OCI-LY1 (cell line): ENCODE data around the gene KLF1.

Experiments
- H2AFZ ChIP-seq: fragments of 200-600 bp; sonication (generic), shearing (Covaris generic); 2 replicates; pipeline ENCODE4 v1.6.0; 2014; ENCODE audit warnings: antibody characterized with exemption, mild to moderate bottlenecking, low read length
- H3F3A ChIP-seq: fragments of 200-600 bp; sonication (generic), shearing (Covaris generic); 2 replicates; pipeline ENCODE4 v1.6.0; 2014; ENCODE audit warnings: mild to moderate bottlenecking, antibody characterized with exemption, low read length, moderate library complexity; ENCODE audit not compliant: insufficient read depth
- H3K27ac ChIP-seq: fragments of 200-600 bp; sonication (generic); 2 replicates; pipeline ENCODE4 v1.5.1; 2014; ENCODE audit warnings: low read length, mixed run types, mild to moderate bottlenecking, low read depth; ENCODE audit not compliant: poor library complexity, severe bottlenecking
- H3K27me3 ChIP-seq: fragments of 200-600 bp; sonication (generic); 2 replicates; pipeline ENCODE4 v1.6.0; 2014; ENCODE audit warnings: antibody characterized with exemption, mild to moderate bottlenecking, low read length, moderate library complexity; ENCODE audit not compliant: insufficient read depth
- H3K36me3 ChIP-seq: fragments of 200-600 bp; sonication (generic); 2 replicates; pipeline ENCODE4 v1.6.1; 2014; ENCODE audit warnings: mild to moderate bottlenecking, antibody characterized with exemption, low read length, moderate library complexity, mixed read lengths; ENCODE audit not compliant: insufficient read depth
- H3K4me1 ChIP-seq: fragments of 200-600 bp; sonication (generic); 2 replicates; pipeline ENCODE4 v1.5.1; 2014; ENCODE audit warnings: mild to moderate bottlenecking, low read length, moderate library complexity; ENCODE audit not compliant: insufficient read depth, severe bottlenecking
- H3K4me2 ChIP-seq: fragments of 200-600 bp; sonication (generic), shearing (Covaris generic); 2 replicates; pipeline ENCODE4 v1.6.1; 2014; ENCODE audit warnings: low read length
- H3K4me3 ChIP-seq: fragments of 200-600 bp; sonication (generic); 2 replicates; pipeline ENCODE4 v1.5.1; 2014; ENCODE audit warnings: low read length, low read depth, mild to moderate bottlenecking, mixed read lengths; ENCODE audit not compliant: poor library complexity, severe bottlenecking
- H3K79me2 ChIP-seq: fragments of 200-600 bp; shearing (Covaris generic); 2 replicates; pipeline ENCODE4 v1.6.1; 2016; ENCODE audit warnings: mixed run types, low read length, mixed read lengths; ENCODE audit not compliant: insufficient read depth
- H3K9ac ChIP-seq: fragments of 200-600 bp; sonication (generic), shearing (Covaris generic); 2 replicates; pipeline ENCODE4 v1.6.1; 2014; ENCODE audit warnings: mild to moderate bottlenecking, low read length, mixed read lengths
- H3K9me2 ChIP-seq: fragments of 200-600 bp; sonication (generic), shearing (Covaris generic); 2 replicates; pipeline ENCODE4 v1.6.1; 2014; ENCODE audit warnings: low read depth, mild to moderate bottlenecking, low read length, mixed read lengths
- H3K9me3 ChIP-seq: fragments of 200-600 bp; shearing (Covaris generic); 2 replicates; pipeline ENCODE4 v1.6.1; 2014; ENCODE audit warnings: low read length, mixed read lengths
- H4K20me1 ChIP-seq: fragments of 200-600 bp; sonication (generic), shearing (Covaris generic); 2 replicates; pipeline ENCODE4 v1.6.0; 2016; ENCODE audit warnings: mild to moderate bottlenecking, low read length; ENCODE audit not compliant: insufficient read depth
- EZH2 ChIP-seq: fragments of 200-600 bp; sonication (generic), shearing (Covaris generic); IDR thresholded peaks from 2 replicates; pipeline ENCODE4 v1.8.0; 2017; ENCODE audit warnings: borderline replicate concordance, mixed run types, mild to moderate bottlenecking, antibody characterized with exemption, low read length, moderate library complexity, mixed read lengths
- TF ChIP-seq, protein P1 (sequence below): fragments of 200-600 bp; sonication (generic), shearing (Covaris generic); IDR thresholded peaks from 2 replicates; pipeline ENCODE4 v1.5.1; 2017; ENCODE audit warnings: mild to moderate bottlenecking, antibody characterized with exemption, low read length, moderate library complexity, mixed read lengths

KLF1 gene

DNA sequence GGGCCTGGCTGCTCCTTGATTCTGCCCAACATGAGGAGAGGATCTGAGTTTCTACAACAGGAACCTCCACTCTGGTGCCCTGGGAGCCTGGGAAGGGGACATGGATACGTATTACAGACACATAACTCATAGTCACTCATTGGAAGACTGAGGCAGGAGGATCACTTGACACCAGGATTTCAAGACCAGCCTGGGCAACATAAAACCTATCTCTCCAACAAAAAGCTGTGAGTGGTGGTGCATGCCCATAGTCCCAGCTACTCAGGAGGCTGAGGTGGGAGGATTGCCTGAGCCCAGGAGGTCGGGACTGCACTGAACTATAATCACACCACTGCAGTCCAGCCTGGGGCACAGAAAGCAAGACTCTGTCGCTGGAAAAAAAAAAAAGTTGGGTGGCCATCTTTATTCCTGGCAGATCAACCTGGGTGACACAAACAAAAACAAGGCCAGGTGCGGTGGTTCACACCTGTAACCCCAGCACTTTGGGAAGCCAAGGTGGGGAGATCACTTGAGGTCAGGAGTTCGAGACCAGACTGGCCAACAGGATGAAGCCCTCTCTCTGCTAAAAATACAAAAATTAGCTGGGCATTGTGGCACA lies 1.1 kb upstream of the KLF1 start:
- no peaks in the 10 kb centered on the region for H3K79me2 ChIP-seq
- no peak overlapping the region for H3K4me2 ChIP-seq
- H4K20me1 ChIP-seq, result no peaks in the 10 kb centered on the region
- peaks cover 7% of the 10 kb centered on the region; the same call in 1 of the 2 replicates for H3K9me3 ChIP-seq
- TF ChIP-seq, protein P1, sequence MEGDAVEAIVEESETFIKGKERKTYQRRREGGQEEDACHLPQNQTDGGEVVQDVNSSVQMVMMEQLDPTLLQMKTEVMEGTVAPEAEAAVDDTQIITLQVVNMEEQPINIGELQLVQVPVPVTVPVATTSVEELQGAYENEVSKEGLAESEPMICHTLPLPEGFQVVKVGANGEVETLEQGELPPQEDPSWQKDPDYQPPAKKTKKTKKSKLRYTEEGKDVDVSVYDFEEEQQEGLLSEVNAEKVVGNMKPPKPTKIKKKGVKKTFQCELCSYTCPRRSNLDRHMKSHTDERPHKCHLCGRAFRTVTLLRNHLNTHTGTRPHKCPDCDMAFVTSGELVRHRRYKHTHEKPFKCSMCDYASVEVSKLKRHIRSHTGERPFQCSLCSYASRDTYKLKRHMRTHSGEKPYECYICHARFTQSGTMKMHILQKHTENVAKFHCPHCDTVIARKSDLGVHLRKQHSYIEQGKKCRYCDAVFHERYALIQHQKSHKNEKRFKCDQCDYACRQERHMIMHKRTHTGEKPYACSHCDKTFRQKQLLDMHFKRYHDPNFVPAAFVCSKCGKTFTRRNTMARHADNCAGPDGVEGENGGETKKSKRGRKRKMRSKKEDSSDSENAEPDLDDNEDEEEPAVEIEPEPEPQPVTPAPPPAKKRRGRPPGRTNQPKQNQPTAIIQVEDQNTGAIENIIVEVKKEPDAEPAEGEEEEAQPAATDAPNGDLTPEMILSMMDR, result no peak
- no peak for TF ChIP-seq EZH2
- H3K36me3 ChIP-seq, result peaks cover under 1% of the 10 kb centered on the region
- no peak overlapping the region for H3K27ac ChIP-seq
- H3K4me3 ChIP-seq, result no peak overlapping the region
- H3K27me3 ChIP-seq, result no peaks in the 10 kb centered on the region
- peaks cover 29% of the 10 kb centered on the region for H3K4me1 ChIP-seq
- no peaks in the 10 kb centered on the region for H3K9me2 ChIP-seq
- H3F3A ChIP-seq, result no peaks in the 10 kb centered on the region
- no peak overlapping the region for H3K9ac ChIP-seq
- no peak overlapping the region for H2AFZ ChIP-seq

DNA sequence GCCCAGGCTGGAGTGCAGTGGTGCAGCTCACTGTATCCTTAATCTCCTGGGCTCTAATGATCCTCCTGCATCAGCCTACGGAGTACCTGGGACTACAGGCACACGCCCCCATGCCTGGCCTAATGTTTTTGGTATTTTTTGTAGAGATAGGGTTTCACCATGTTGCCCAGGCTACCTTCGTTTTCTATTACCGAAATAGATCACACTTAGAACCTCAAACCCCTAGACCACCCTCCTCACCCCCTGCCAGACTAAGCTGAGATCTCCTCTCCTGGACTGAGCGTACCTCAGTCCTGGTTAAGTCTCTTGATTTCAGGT lies 391 bp downstream of the KLF1 start:
- Histone ChIP-seq H3F3A (no peaks in the 10 kb centered on the region), H3K4me3 (no peak overlapping the region), H3K9ac (no peak overlapping the region), H3K27ac (no peak overlapping the region), H3K9me2 (no peaks in the 10 kb centered on the region), H3K4me2 (no peak overlapping the region), H4K20me1 (no peaks in the 10 kb centered on the region), H2AFZ (no peak overlapping the region), H3K27me3 (no peaks in the 10 kb centered on the region), H3K4me1 (peaks cover 26% of the 10 kb centered on the region), H3K36me3 (no peaks in the 10 kb centered on the region; the same call in 1 of the 2 replicates), H3K79me2 (no peaks in the 10 kb centered on the region), H3K9me3 (peaks cover 7% of the 10 kb centered on the region; the same call in 1 of the 2 replicates)
- TF ChIP-seq EZH2, result no peak
- TF ChIP-seq, protein P1, result no peak

DNA sequence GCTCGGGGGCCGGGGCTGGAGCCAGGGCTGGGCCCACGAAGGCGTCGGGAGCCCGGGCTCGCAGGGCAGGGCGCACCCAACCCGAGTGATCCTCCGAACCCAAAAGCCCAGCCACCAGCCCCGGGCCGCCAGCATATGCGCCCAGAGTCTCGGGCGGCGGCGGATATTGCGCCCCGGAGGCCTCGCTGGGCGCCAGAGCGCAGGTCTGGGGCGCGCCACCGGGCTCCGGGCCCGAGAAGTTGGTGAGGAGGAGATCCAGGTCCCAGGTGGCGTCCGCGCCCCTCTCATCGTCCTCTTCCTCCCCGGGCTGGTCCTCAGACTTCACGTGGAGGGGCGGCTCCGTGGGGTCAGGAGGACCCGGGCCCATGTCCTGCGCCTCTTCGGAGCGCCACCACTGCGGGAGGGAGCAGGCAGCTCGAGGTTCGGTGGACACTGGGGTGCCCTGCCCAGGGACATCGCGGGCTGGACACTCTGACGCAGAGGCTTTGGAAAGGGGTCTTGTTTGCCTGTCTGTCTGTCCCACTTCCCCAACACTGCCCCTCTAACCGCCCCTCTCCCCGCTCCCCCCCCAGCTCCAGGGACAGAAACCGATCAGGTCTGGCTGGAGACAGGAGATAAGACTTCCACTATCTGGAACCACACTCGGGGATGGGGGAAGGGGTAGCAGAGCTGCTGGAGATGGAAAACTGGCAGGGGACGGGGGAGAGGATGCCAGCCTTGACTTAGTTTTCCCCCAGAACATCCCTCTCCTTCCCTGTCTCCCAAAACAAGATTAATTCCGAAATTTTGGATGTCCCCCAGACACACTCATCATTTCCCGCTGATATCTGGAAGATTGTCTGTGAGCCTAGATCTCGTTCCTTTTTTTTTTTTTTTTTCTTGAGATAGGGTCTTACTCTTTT lies 1.0 kb downstream of the KLF1 start:
- H4K20me1 ChIP-seq, result no peaks in the 10 kb centered on the region
- H3F3A ChIP-seq, result no peaks in the 10 kb centered on the region
- no peak overlapping the region for H2AFZ ChIP-seq
- peak overlapping the region; percentile 54 for H3K9ac ChIP-seq
- H3K4me1 ChIP-seq, result peaks cover 24% of the 10 kb centered on the region
- H3K9me2 ChIP-seq, result no peaks in the 10 kb centered on the region
- no peak overlapping the region for H3K27ac ChIP-seq
- no peaks in the 10 kb centered on the region for H3K27me3 ChIP-seq
- no peaks in the 10 kb centered on the region for H3K79me2 ChIP-seq
- H3K9me3 ChIP-seq, result peaks cover 7% of the 10 kb centered on the region; the same call in 1 of the 2 replicates
- H3K36me3 ChIP-seq, result no peaks in the 10 kb centered on the region; the same call in 1 of the 2 replicates
- H3K4me2 ChIP-seq, result peak overlapping the region; percentile 76
- TF ChIP-seq EZH2, result no peak
- TF ChIP-seq, protein P1, result no peak; the same call in 1 of the 2 replicates
- peak overlapping the region; percentile 61 for H3K4me3 ChIP-seq
